K562 (cell line): ENCODE results near the gene NAT9. TPM values are rescaled to one million over a fixed set of nuclear protein-coding genes. Genes with fewer than 3 reads are reported as not detected.
A peak's percentile ranks its signal among the peaks of the same experiment; 100 is the strongest.

Source experiments
- ATAC-seq: fragments of 200-7000 bp; cut with Tn5 transposase; 3 replicates; pipeline ENCODE4 v1.9.1; 2020; ENCODE audit warnings: moderate library complexity
- BruUV-seq: library from RNA; stranded (reverse); fragments of 400-500 nt; replicated peaks from 2 replicates; lab custom pipeline; 2021; lab: Mats Ljungman, UMichigan
- CTCF ChIA-PET: fragments of 300-600 bp; formaldehyde crosslinking; extraction: SDS; loops from one replicate; lab custom pipeline; 2021; ENCODE audit warnings: low intra/inter-chr PET ratio; lab: Yijun Ruan, JAX
- POLR2A ChIA-PET: fragments of 300-600, 350-650 bp; sonication (Branson Sonifier 250); formaldehyde crosslinking; extraction: SDS; loops from one replicate; lab custom pipeline; 2021; ENCODE audit warnings: antibody characterized with exemption, inconsistent platforms; lab: Yijun Ruan, JAX
- DNase-seq, 4 experiments: peaks; one replicate each; pipeline versions ENCODE4 v3.0.0 to v3.0.0-alpha.2; 2011 to 2018; ENCODE audit warnings: low spot score in 3 of 4, mixed read lengths in 3 of 4; ENCODE audit errors: extremely low read depth in 1 of 4
- FAIRE-seq: peaks from 2 replicates; lab custom pipeline; 2011; peaks lifted over from hg19 to GRCh38; lab: Jason Lieb, UNC
- H2AFZ ChIP-seq: 2 replicates; pipeline ENCODE4 v1.6.0; 2011; ENCODE audit warnings: low read depth, low read length, control low read depth, inconsistent platforms
- H3K27ac ChIP-seq: fragments of 200-600 bp; 3 replicates; pipeline ENCODE4 v1.8.0; 2011; ENCODE audit warnings: low read depth, mild to moderate bottlenecking, control low read depth, inconsistent platforms, low read length, moderate library complexity, mixed read lengths; ENCODE audit errors: extremely low read depth
- H3K27me3 ChIP-seq, 2 experiments: fragments of 300-600 bp in 1 of 2; 2 replicates in 1 of 2; 3 replicates in 1 of 2; pipeline versions ENCODE4 v1.6.0 to v1.8.0; 2011; ENCODE audit warnings: inconsistent platforms in 2 of 2, low read length in 2 of 2, mild to moderate bottlenecking in 1 of 2, mixed read lengths in 1 of 2, moderate library complexity in 1 of 2; ENCODE audit not compliant: control insufficient read depth in 2 of 2, insufficient read depth in 2 of 2
- H3K36me3 ChIP-seq: fragments of 300-600 bp; 3 replicates; pipeline ENCODE4 v1.8.0; 2011; ENCODE audit warnings: mild to moderate bottlenecking, low read length, inconsistent platforms; ENCODE audit not compliant: control insufficient read depth, insufficient read depth
- H3K4me1 ChIP-seq, 2 experiments: fragments of 200-600 bp in 1 of 2; replicated peaks in 1 of 2; 2 replicates in 1 of 2; 3 replicates in 1 of 2; pipeline versions ENCODE4 v1.5.1 to v1.8.0; 2011; ENCODE audit warnings: inconsistent platforms in 2 of 2, low read length in 2 of 2, mild to moderate bottlenecking in 1 of 2, mixed read lengths in 1 of 2, moderate library complexity in 1 of 2; ENCODE audit not compliant: control insufficient read depth in 2 of 2, insufficient read depth in 2 of 2
- H3K4me2 ChIP-seq: 2 replicates; pipeline ENCODE4 v1.6.1; 2011; ENCODE audit warnings: low read length, control low read depth, inconsistent platforms, mixed read lengths; ENCODE audit not compliant: insufficient read depth
- H3K4me3 ChIP-seq: fragments of 200-600 bp; sonication (generic), shearing (Covaris generic); 2 replicates; pipeline ENCODE4 v1.5.1; 2016; ENCODE audit warnings: control low read depth, inconsistent platforms
- H3K79me2 ChIP-seq: fragments of 200-600 bp; 3 replicates; pipeline ENCODE4 v1.8.0; 2011; ENCODE audit warnings: low read length, inconsistent platforms; ENCODE audit not compliant: control insufficient read depth, insufficient read depth
- H3K9ac ChIP-seq, 2 experiments: 2 replicates each; pipeline versions ENCODE4 v1.6.0 to v1.6.1; 2011; ENCODE audit warnings: low read depth in 2 of 2, low read length in 2 of 2, control low read depth in 1 of 2, inconsistent platforms in 1 of 2, mild to moderate bottlenecking in 1 of 2, mixed read lengths in 1 of 2; ENCODE audit not compliant: insufficient read depth in 1 of 2
- H3K9me1 ChIP-seq: one replicate; pipeline ENCODE4 v1.6.0; 2011; ENCODE audit warnings: inconsistent platforms, mild to moderate bottlenecking, low read length, moderate library complexity; ENCODE audit not compliant: control insufficient read depth, insufficient read depth
- H3K9me3 ChIP-seq: replicated peaks from 2 replicates; pipeline ENCODE4 v1.5.1; 2011; ENCODE audit warnings: low read depth, low read length, inconsistent platforms; ENCODE audit not compliant: control insufficient read depth, insufficient read depth
- H4K20me1 ChIP-seq: replicated peaks from 2 replicates; pipeline ENCODE4 v1.6.1; 2011; ENCODE audit warnings: low read length, inconsistent platforms, mixed read lengths; ENCODE audit not compliant: control insufficient read depth, insufficient read depth
- KDM1A ChIP-seq, 2 experiments: fragments of 450-650 bp; IDR thresholded peaks; 2 replicates each; pipeline ENCODE4 v1.6.1; 2016; ENCODE audit warnings: mild to moderate bottlenecking in 2 of 2
- ZNF121 ChIP-seq: sonication (generic); formaldehyde crosslinking; conservative IDR thresholded peaks from 2 replicates; pipeline ENCODE4 v1.8.0; 2022; ENCODE audit warnings: missing genetic modification reagents
- ZNF175 ChIP-seq: fragments of 200-800 bp; sonication (Bioruptor generic); IDR thresholded peaks from 2 replicates; pipeline ENCODE4 v1.6.1; 2016; ENCODE audit warnings: low read depth, mild to moderate bottlenecking, missing genetic modification characterization, missing compliant biosample characterization
- WGBS: fragments of 100-300 bp; shearing (Covaris generic); methylation state at CpG from one replicate; pipeline ENCODE4 v1.1.6; 2016; ENCODE audit warnings: low coverage, mixed read lengths; ENCODE audit not compliant: insufficient coverage; ENCODE audit errors: missing lambda C conversion rate; 5-methylcytosine and 5-hydroxymethylcytosine counted together
- in situ Hi-C: fragments of 300-500 bp; cut with MboI; formaldehyde crosslinking; loops from 4 replicates; pipeline ENCODE4 v1.15.0; 2018; ENCODE audit warnings: inconsistent platforms, mixed read lengths
- intact Hi-C: fragments of 100-400 bp; cut with micrococcal nuclease; formaldehyde crosslinking; loops from 2 replicates; pipeline ENCODE4 v1.14.2; 2022
- polyA plus RNA-seq, 8 experiments: library from polyadenylated mRNA; depleted of rRNA in 4 of 8; stranded (reverse) in 5 of 8; unstranded in 3 of 8; fragments of >200 nt; fragmentation: Nextera tagmentation in 2 of 8; fragmentation: Illumina TruSeq in 1 of 8; extraction: Ambion mirVana in 2 of 8; extraction: Trizol in 1 of 8; gene quantifications; 2 replicates each; pipeline versions ENCODE4 v1.2.1 to v1.2.3, GENCODE V29; 2011 to 2014; ENCODE audit warnings: inconsistent platforms in 1 of 8, missing spikeins in 1 of 8
- total RNA-seq, 7 experiments: library from RNA; depleted of rRNA in 6 of 7; stranded (reverse); fragments of >200 nt in 6 of 7; fragmentation: Illumina TruSeq in 2 of 7; extraction: Trizol in 2 of 7; gene quantifications; 2 replicates each; pipeline versions ENCODE4 v1.2.1 to v1.2.3, GENCODE V29; 2011 to 2021; ENCODE audit warnings: low replicate concordance in 1 of 7
- TF ChIP-seq, protein P1 (sequence below), 2 experiments: fragments of 450-650 bp; formaldehyde crosslinking in 1 of 2; IDR thresholded peaks; 2 replicates each; pipeline versions ENCODE4 v1.4.0 to v1.6.1; 2014 to 2020; ENCODE audit warnings: mild to moderate bottlenecking in 2 of 2, borderline replicate concordance in 1 of 2, low read depth in 1 of 2

NAT9 gene
- total and polyA plus RNA-seq, 9 of the 15 experiments (the other 6 are each of a cell fraction or from before 2014, with no cell fraction given): 4.2 to 63.6 (median 40.8) TPM

DNA sequence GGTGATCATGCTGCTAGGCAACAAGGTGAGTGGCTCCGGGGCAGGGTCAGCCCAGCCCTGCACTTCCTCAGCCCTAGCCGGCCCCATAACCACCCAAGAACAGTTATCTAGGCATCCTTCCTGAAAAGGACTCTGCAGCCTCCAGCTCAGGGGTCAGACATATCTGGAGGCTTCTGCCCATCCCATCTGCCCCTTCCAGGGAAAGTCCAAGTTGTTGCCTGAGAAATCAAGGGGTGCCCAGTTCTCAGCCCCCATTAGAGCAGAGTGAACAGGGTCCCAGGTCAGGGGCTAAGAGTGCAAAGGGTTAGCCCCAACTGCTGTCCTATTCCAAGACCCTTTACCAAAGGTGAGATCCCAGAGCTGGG lies 31.8 kb downstream of the NAT9 start:
- in situ Hi-C loops: loop anchor here (5.0 kb wide), 1 partner anchor 213 kb away; no protein-coding TSS in a partner anchor
- peaks cover 24 to 44% of the 10 kb centered on the region in 2 experiments for H3K4me1 ChIP-seq
- DNase-seq: no peak
- intact Hi-C loops: loop anchor here (1.0 to 5.0 kb wide), 3 partner anchors 36 to 216 kb away; no protein-coding TSS in a partner anchor
- no peaks in the 10 kb centered on the region for H3K36me3 ChIP-seq
- no peak overlapping the region for H3K27ac ChIP-seq
- H3K9me1 ChIP-seq: no peaks in the 10 kb centered on the region
- H3K4me3 ChIP-seq: no peak overlapping the region
- no peak overlapping the region for H3K4me2 ChIP-seq
- no TSS peak for BruUV-seq
- WGBS: 44% methylated on average over 2 of the region's 2 CpGs
- ATAC-seq: no peak
- peaks cover 9% of the 10 kb centered on the region for H3K79me2 ChIP-seq
- no peak overlapping the region for H2AFZ ChIP-seq
- H3K27me3 ChIP-seq: peaks cover 8 to 30% of the 10 kb centered on the region in 2 experiments; a peak in 3 of 5 replicates
- H3K9me3 ChIP-seq: no peaks in the 10 kb centered on the region
- TF ChIP-seq ZNF121 (no peak), ZNF175 (no peak)
- no peak for FAIRE-seq
- no peak overlapping the region; a peak in 1 of 4 replicates for H3K9ac ChIP-seq
- ChIA-PET CTCF (interaction anchor here (0.7 to 3.9 kb wide), 12 partner anchors 26 to 217 kb away, joined by 3 to 41 read pairs (median 6); partner anchors contain the start of genes GRIN2C and NAT9), POLR2A (interaction anchor here (0.6 to 1.6 kb wide), 3 partner anchors 10 to 57 kb away, joined by 3 to 6 read pairs (median 3); no protein-coding TSS in a partner anchor)
- H4K20me1 ChIP-seq: peaks cover 5% of the 10 kb centered on the region; the same call in 1 of the 2 replicates

DNA sequence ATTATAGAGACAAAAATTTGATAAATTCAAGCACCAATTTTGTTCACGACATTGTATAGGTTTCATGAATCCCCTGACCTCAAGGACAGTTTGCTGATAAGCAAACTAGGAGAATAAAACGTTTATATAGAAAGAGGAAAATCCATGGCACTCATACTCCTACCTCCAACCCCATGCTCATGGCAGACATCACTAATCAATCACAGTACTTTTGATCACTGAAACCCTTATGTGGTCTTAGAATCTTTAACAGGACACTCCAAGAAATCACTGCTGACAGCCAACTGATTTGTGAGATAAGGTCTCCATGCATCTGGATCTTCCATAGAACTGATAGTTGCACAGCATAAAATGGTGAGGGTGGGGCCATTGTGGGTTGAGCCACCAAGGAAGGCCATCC lies 32.4 kb downstream of the NAT9 start:
- POLR2A ChIA-PET: no interaction called here
- Histone ChIP-seq H3K36me3 (no peaks in the 10 kb centered on the region), H3K27ac (no peak overlapping the region), H3K9ac (no peak overlapping the region), H3K79me2 (peaks cover 3% of the 10 kb centered on the region; the same call in 2 of the 3 replicates), H3K9me3 (no peaks in the 10 kb centered on the region), H3K4me3 (no peak overlapping the region), H3K9me1 (no peaks in the 10 kb centered on the region), H3K27me3 (peaks cover 13 to 35% of the 10 kb centered on the region in 2 experiments; a peak in 4 of 5 replicates), H3K4me2 (no peak overlapping the region), H4K20me1 (0 out of 2 replicates have a peak, but pooled peaks cover 5% of the 10 kb centered on the region), H3K4me1 (peaks cover 24 to 39% of the 10 kb centered on the region in 2 experiments), H2AFZ (no peak overlapping the region)
- WGBS: 0% methylated on average over 2 of the region's 2 CpGs
- CTCF ChIA-PET: interaction anchor here (0.6 to 3.9 kb wide), 11 partner anchors 26 to 217 kb away, joined by 3 to 41 read pairs (median 7); partner anchors contain the start of genes GRIN2C and NAT9
- in situ Hi-C loops (loop anchor here (5.0 kb wide), 1 partner anchor 214 kb away; no protein-coding TSS in a partner anchor), intact Hi-C loops (loop anchor here (1.0 to 5.0 kb wide), 3 partner anchors 37 to 217 kb away; no protein-coding TSS in a partner anchor)
- no peak for ATAC-seq
- no peak for DNase-seq
- no TSS peak for BruUV-seq
- FAIRE-seq: no peak
- peak; percentile 32 to 40; a peak in 1 of 4 replicates for TF ChIP-seq KDM1A (IDR thresholded peaks at IDR 0.05)
- TF ChIP-seq, protein P1, sequence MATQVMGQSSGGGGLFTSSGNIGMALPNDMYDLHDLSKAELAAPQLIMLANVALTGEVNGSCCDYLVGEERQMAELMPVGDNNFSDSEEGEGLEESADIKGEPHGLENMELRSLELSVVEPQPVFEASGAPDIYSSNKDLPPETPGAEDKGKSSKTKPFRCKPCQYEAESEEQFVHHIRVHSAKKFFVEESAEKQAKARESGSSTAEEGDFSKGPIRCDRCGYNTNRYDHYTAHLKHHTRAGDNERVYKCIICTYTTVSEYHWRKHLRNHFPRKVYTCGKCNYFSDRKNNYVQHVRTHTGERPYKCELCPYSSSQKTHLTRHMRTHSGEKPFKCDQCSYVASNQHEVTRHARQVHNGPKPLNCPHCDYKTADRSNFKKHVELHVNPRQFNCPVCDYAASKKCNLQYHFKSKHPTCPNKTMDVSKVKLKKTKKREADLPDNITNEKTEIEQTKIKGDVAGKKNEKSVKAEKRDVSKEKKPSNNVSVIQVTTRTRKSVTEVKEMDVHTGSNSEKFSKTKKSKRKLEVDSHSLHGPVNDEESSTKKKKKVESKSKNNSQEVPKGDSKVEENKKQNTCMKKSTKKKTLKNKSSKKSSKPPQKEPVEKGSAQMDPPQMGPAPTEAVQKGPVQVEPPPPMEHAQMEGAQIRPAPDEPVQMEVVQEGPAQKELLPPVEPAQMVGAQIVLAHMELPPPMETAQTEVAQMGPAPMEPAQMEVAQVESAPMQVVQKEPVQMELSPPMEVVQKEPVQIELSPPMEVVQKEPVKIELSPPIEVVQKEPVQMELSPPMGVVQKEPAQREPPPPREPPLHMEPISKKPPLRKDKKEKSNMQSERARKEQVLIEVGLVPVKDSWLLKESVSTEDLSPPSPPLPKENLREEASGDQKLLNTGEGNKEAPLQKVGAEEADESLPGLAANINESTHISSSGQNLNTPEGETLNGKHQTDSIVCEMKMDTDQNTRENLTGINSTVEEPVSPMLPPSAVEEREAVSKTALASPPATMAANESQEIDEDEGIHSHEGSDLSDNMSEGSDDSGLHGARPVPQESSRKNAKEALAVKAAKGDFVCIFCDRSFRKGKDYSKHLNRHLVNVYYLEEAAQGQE (IDR thresholded peaks at IDR 0.05; ENCODE audit: borderline replicate concordance): peak; percentile 10; the same call in 1 of the 2 replicates
- TF ChIP-seq, protein P1 (CRISPR knock-in tag; IDR thresholded peaks at IDR 0.05; ENCODE audit: low read depth): no peak
